Kasumi-1 (cell line): ENCODE results near the gene PRSS50.
"Not testable (repeated sequence)": the region's sequence is repeated elsewhere in the genome, so short reads cannot be mapped to it uniquely, and the experiment has no call there.

ENCODE experiments used
- DNase-seq, 2 experiments: peaks; one replicate each; lab custom pipeline; 2025; lab: John Stamatoyannopoulos, UW

Gene PRSS50

GRCh38 chr3:46717447-46718231 is at the start of gene PRSS50:
PRSS50 (minus strand) TSS chr3:46717869; CDS start chr3:46717824, 45 bp downstream.
- DNase-seq, result no peak

- no peak for DNase-seq
These were observed 46.5 kb upstream of the PRSS50 start for GRCh38 chr3:46764206-46764605.

GRCh38 chr3:46763178-46763577 is 45.5 kb upstream of the PRSS50 start:
- no peak for DNase-seq

- no peak for DNase-seq
These were observed 41.8 kb upstream of the PRSS50 start for GRCh38 chr3:46759239-46760167.

GRCh38 chr3:46756642-46757041 is 39.0 kb upstream of the PRSS50 start:
- no peak for DNase-seq

GRCh38 chr3:46755646-46756045 is 38.0 kb upstream of the PRSS50 start:
- no peak for DNase-seq

GRCh38 chr3:46753127-46753526 is 35.5 kb upstream of the PRSS50 start:
- DNase-seq, result not testable (repeated sequence)

- no peak for DNase-seq
These were observed 32.9 kb upstream of the PRSS50 start for GRCh38 chr3:46750555-46751038.

- peak in 1 of 2 experiments; percentile 5 for DNase-seq
These were observed 31.5 kb upstream of the PRSS50 start for GRCh38 chr3:46749129-46749528.

- no peak for DNase-seq
These were observed 30.5 kb upstream of the PRSS50 start for GRCh38 chr3:46748170-46748569.

- DNase-seq, result no peak
These were observed 29.0 kb upstream of the PRSS50 start for GRCh38 chr3:46746711-46747110.

- DNase-seq, result no peak
These were observed 25.4 kb upstream of the PRSS50 start for GRCh38 chr3:46742992-46743585.

- DNase-seq, result not testable (repeated sequence)
These were observed 21.9 kb upstream of the PRSS50 start for GRCh38 chr3:46739565-46739964.

- DNase-seq, result no peak
These were observed 19.7 kb upstream of the PRSS50 start for GRCh38 chr3:46737329-46737731.

- no peak for DNase-seq
These were observed 18.6 kb upstream of the PRSS50 start for GRCh38 chr3:46736006-46736872.

- DNase-seq, result no peak
These were observed 17.1 kb upstream of the PRSS50 start for GRCh38 chr3:46734773-46735172.

GRCh38 chr3:46733026-46733800 is 15.5 kb upstream of the PRSS50 start:
- no peak for DNase-seq

- no peak for DNase-seq
These were observed 14.1 kb upstream of the PRSS50 start for GRCh38 chr3:46731795-46732194.

- DNase-seq, result no peak
These were observed 13.2 kb upstream of the PRSS50 start for GRCh38 chr3:46730819-46731218.

- DNase-seq, result no peak
These were observed 11.4 kb upstream of the PRSS50 start for GRCh38 chr3:46729038-46729437.
